ENCODE results near the gene JUND.

DNA sequence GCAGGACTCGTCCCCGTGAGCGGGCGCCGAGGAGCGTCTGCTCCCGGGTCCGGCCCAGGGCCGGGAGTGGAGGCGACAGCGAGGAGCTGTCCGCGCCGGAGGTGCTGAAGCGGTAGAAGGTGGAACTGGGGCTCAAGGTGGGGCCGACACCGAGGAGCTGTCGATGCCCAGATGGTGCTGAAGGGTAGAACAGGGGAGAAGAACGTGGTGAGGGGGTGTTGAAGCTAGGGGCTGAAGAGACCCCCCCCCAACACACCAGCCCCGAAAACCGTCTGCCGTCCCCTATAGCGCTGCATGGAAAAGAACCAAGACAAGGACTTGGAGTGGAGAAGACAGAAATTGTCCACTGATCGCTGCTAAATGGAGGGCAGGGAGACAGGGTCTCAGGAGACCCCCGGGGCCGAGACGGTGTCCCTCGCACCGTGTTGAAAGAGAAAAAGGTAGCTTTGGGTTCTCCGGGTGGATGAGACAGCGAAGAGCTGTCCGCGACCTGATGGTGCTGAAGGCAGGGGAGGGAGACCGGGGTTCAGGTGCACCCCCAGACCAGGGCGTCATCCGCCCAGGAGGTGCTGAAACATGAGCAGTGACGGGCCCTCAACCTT lies 48.1 kb downstream of the JUND start:
- peak; percentile 42; the same call in 1 of the 2 replicates for TF ChIP-seq CREB1 (CRISPR knock-in tag; IDR thresholded peaks at IDR 0.05; ENCODE audit: low read depth)
- TF ChIP-seq, protein P1, sequence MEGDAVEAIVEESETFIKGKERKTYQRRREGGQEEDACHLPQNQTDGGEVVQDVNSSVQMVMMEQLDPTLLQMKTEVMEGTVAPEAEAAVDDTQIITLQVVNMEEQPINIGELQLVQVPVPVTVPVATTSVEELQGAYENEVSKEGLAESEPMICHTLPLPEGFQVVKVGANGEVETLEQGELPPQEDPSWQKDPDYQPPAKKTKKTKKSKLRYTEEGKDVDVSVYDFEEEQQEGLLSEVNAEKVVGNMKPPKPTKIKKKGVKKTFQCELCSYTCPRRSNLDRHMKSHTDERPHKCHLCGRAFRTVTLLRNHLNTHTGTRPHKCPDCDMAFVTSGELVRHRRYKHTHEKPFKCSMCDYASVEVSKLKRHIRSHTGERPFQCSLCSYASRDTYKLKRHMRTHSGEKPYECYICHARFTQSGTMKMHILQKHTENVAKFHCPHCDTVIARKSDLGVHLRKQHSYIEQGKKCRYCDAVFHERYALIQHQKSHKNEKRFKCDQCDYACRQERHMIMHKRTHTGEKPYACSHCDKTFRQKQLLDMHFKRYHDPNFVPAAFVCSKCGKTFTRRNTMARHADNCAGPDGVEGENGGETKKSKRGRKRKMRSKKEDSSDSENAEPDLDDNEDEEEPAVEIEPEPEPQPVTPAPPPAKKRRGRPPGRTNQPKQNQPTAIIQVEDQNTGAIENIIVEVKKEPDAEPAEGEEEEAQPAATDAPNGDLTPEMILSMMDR (conservative IDR thresholded peaks at IDR 0.05; ENCODE audit: low read depth in 2 of 2), result no peak
